Colonic mucosa (tissue), 4 donors: ENCODE results near the gene MITF. TPM values are rescaled to one million over a fixed set of nuclear protein-coding genes. Genes with fewer than 3 reads are reported as not detected.

ENCODE experiments used
- DNase-seq: peaks from one replicate; pipeline ENCODE4 v3.0.0-alpha.2; 2020
- H3K27ac ChIP-seq: fragments of 200-600 bp; one replicate; pipeline ENCODE4 v1.8.0; 2021
- H3K27me3 ChIP-seq: fragments of 200-600 bp; one replicate; pipeline ENCODE4 v1.8.0; 2021
- H3K36me3 ChIP-seq: fragments of 200-600 bp; one replicate; pipeline ENCODE4 v1.8.0; 2021
- H3K4me1 ChIP-seq: fragments of 200-600 bp; one replicate; pipeline ENCODE4 v1.8.0; 2021; ENCODE audit warnings: mild to moderate bottlenecking
- H3K4me3 ChIP-seq: fragments of 200-600 bp; one replicate; pipeline ENCODE4 v1.8.0; 2021
- H3K9ac ChIP-seq, 2 donors: one replicate each; pipeline ENCODE4 v1.7.0; 2013; ENCODE audit warnings: control low read depth in 2 of 2, low read depth in 2 of 2, low read length in 2 of 2
- H3K9me3 ChIP-seq: fragments of 200-600 bp; one replicate; pipeline ENCODE4 v1.8.0; 2021
- CTCF ChIP-seq: fragments of 200-600 bp; IDR thresholded peaks from one replicate; pipeline ENCODE4 v1.8.0; 2022; ENCODE audit warnings: antibody characterized with exemption, mild to moderate bottlenecking
- intact Hi-C: fragments of 100-400 bp; cut with DNase I; formaldehyde crosslinking; loops from one replicate; pipeline ENCODE4 v1.14.1; 2022
- total RNA-seq, 2 donors: library from RNA; stranded (reverse); fragmentation: NEBNext Ultra II Directional in 1 of 2; extraction: Animal tissue kit (Norgen Biotek cat#: 25700) in 1 of 2; gene quantifications; one replicate each; pipeline ENCODE4 v1.2.1, GENCODE V29; 2021
- donor health status: healthy.
- donor health status: DM: no; HTN: no; CAD: no.
- donor health status: DM: no; HTN: no; CAD: no.

MITF gene
- total RNA-seq, 2 donors from 2014 or later, result 2.9 to 5.8 TPM

- H3K9ac ChIP-seq, result no peak overlapping the region
- H3K27me3 ChIP-seq, result no peaks in the 10 kb centered on the region
- intact Hi-C loops, result no loop called here
- H3K4me3 ChIP-seq, result no peak overlapping the region
- no peak overlapping the region for H3K27ac ChIP-seq
- no peak for DNase-seq
- no peak for TF ChIP-seq CTCF
- H3K36me3 ChIP-seq, result no peaks in the 10 kb centered on the region
- no peaks in the 10 kb centered on the region for H3K4me1 ChIP-seq
- no peaks in the 10 kb centered on the region for H3K9me3 ChIP-seq
These were observed 66.2 kb downstream of the MITF start for GRCh38 chr3:69805491-69805890.

GRCh38 chr3:69806735-69807438, 67.6 kb downstream of the MITF start:
- intact Hi-C loops, result no loop called here
- Histone ChIP-seq H3K27ac (no peak overlapping the region), H3K27me3 (no peaks in the 10 kb centered on the region), H3K4me1 (no peaks in the 10 kb centered on the region), H3K4me3 (no peak overlapping the region), H3K9ac (no peak overlapping the region), H3K36me3 (no peaks in the 10 kb centered on the region), H3K9me3 (no peaks in the 10 kb centered on the region)
- DNase-seq, result no peak
- no peak for TF ChIP-seq CTCF

- DNase-seq, result no peak
- TF ChIP-seq CTCF, result no peak
- intact Hi-C loops, result no loop called here
- H3K9ac ChIP-seq, result no peak overlapping the region
- no peak overlapping the region for H3K4me3 ChIP-seq
- no peaks in the 10 kb centered on the region for H3K36me3 ChIP-seq
- no peaks in the 10 kb centered on the region for H3K4me1 ChIP-seq
- H3K27me3 ChIP-seq, result no peaks in the 10 kb centered on the region
- H3K9me3 ChIP-seq, result no peaks in the 10 kb centered on the region
- no peak overlapping the region for H3K27ac ChIP-seq
These were observed 68.4 kb downstream of the MITF start for GRCh38 chr3:69807674-69808073.

- no peak for DNase-seq
- intact Hi-C loops, result no loop called here
- Histone ChIP-seq H3K36me3 (no peaks in the 10 kb centered on the region), H3K27me3 (no peaks in the 10 kb centered on the region), H3K4me3 (no peak overlapping the region), H3K4me1 (no peaks in the 10 kb centered on the region), H3K9ac (no peak overlapping the region), H3K9me3 (no peaks in the 10 kb centered on the region), H3K27ac (no peak overlapping the region)
- TF ChIP-seq CTCF, result no peak
These were observed 70.0 kb downstream of the MITF start for GRCh38 chr3:69809076-69809835.

GRCh38 chr3:69811452-69812401, 72.5 kb downstream of the MITF start:
- peak; percentile 21 for DNase-seq
- Histone ChIP-seq H3K36me3 (no peaks in the 10 kb centered on the region), H3K27me3 (no peaks in the 10 kb centered on the region), H3K4me3 (no peak overlapping the region), H3K4me1 (no peaks in the 10 kb centered on the region), H3K27ac (no peak overlapping the region), H3K9ac (no peak overlapping the region), H3K9me3 (no peaks in the 10 kb centered on the region)
- TF ChIP-seq CTCF, result no peak
- intact Hi-C loops, result no loop called here
